HEK293 (cell line): Measurements from ENCODE around the gene SPACA5.

Experiments
- BCL11A ChIP-seq: fragments of 450-650 bp; formaldehyde crosslinking; IDR thresholded peaks from 2 replicates; pipeline ENCODE4 v1.5.1; 2016; ENCODE audit warnings: low read depth, missing biosample characterization, missing genetic modification characterization
- GLIS1 ChIP-seq: fragments of 450-650 bp; formaldehyde crosslinking; IDR thresholded peaks from 2 replicates; pipeline ENCODE4 v1.5.1; 2016; ENCODE audit warnings: missing biosample characterization, missing genetic modification characterization
- HOXC10 ChIP-seq: sonication (generic); formaldehyde crosslinking; IDR thresholded peaks from 2 replicates; pipeline ENCODE4 v1.8.1; 2023; ENCODE audit warnings: mild to moderate bottlenecking, missing genetic modification reagents
- KLF7 ChIP-seq: fragments of 450-650 bp; formaldehyde crosslinking; IDR thresholded peaks from 2 replicates; pipeline ENCODE4 v1.5.1; 2016; ENCODE audit warnings: missing biosample characterization, missing genetic modification characterization, borderline replicate concordance
- SALL2 ChIP-seq: fragments of 450-650 bp; formaldehyde crosslinking; IDR thresholded peaks from 2 replicates; pipeline ENCODE4 v1.5.0; 2017; ENCODE audit warnings: missing biosample characterization, mild to moderate bottlenecking, missing genetic modification characterization, borderline replicate concordance
- SCRT1 ChIP-seq: fragments of 450-650 bp; formaldehyde crosslinking; IDR thresholded peaks from 2 replicates; pipeline ENCODE4 v1.5.1; 2016; ENCODE audit warnings: missing biosample characterization, missing genetic modification characterization, borderline replicate concordance
- WT1 ChIP-seq: fragments of 450-650 bp; formaldehyde crosslinking; IDR thresholded peaks from 2 replicates; pipeline ENCODE4 v1.5.1; 2016; ENCODE audit warnings: missing biosample characterization, missing genetic modification characterization
- ZBTB17 ChIP-seq: fragments of 450-650 bp; formaldehyde crosslinking; IDR thresholded peaks from 2 replicates; pipeline ENCODE4 v1.5.1; 2016; ENCODE audit warnings: missing biosample characterization, missing genetic modification characterization
- ZFHX2 ChIP-seq: fragments of 450-650 bp; formaldehyde crosslinking; conservative IDR thresholded peaks from 2 replicates; pipeline ENCODE4 v1.5.1; 2016; ENCODE audit warnings: missing biosample characterization, missing genetic modification characterization
- ZFP3 ChIP-seq: fragments of 450-650 bp; formaldehyde crosslinking; IDR thresholded peaks from 2 replicates; pipeline ENCODE4 v1.5.1; 2016; ENCODE audit warnings: low read depth, missing biosample characterization, missing genetic modification characterization
- ZFP37 ChIP-seq: fragments of 450-650 bp; formaldehyde crosslinking; IDR thresholded peaks from 2 replicates; pipeline ENCODE4 v1.5.1; 2016; ENCODE audit warnings: missing biosample characterization, missing genetic modification characterization
- ZFP41 ChIP-seq: fragments of 450-650 bp; formaldehyde crosslinking; IDR thresholded peaks from 2 replicates; pipeline ENCODE4 v1.5.1; 2016; ENCODE audit warnings: missing biosample characterization, missing genetic modification characterization, borderline replicate concordance
- ZIC2 ChIP-seq: fragments of 450-650 bp; formaldehyde crosslinking; IDR thresholded peaks from 2 replicates; pipeline ENCODE4 v1.5.1; 2016; ENCODE audit warnings: missing biosample characterization, missing genetic modification characterization
- ZNF10 ChIP-seq: fragments of 450-650 bp; formaldehyde crosslinking; IDR thresholded peaks from 2 replicates; pipeline ENCODE4 v1.5.1; 2017; ENCODE audit warnings: missing biosample characterization, missing genetic modification characterization
- ZNF175 ChIP-seq: fragments of 450-650 bp; formaldehyde crosslinking; IDR thresholded peaks from 2 replicates; pipeline ENCODE4 v1.5.1; 2016; ENCODE audit warnings: missing biosample characterization, missing genetic modification characterization
- ZNF19 ChIP-seq: fragments of 450-650 bp; formaldehyde crosslinking; IDR thresholded peaks from 2 replicates; pipeline ENCODE4; 2016; ENCODE audit warnings: missing biosample characterization, missing genetic modification characterization, low read depth
- ZNF211 ChIP-seq: fragments of 450-650 bp; formaldehyde crosslinking; IDR thresholded peaks from 2 replicates; pipeline ENCODE4 v1.5.1; 2016; ENCODE audit warnings: low read depth, missing biosample characterization, missing genetic modification characterization
- ZNF335 ChIP-seq: fragments of 450-650 bp; formaldehyde crosslinking; conservative IDR thresholded peaks from 2 replicates; pipeline ENCODE4 v1.5.1; 2016; ENCODE audit warnings: missing biosample characterization, missing genetic modification characterization
- ZNF426 ChIP-seq: fragments of 450-650 bp; formaldehyde crosslinking; IDR thresholded peaks from 2 replicates; pipeline ENCODE4 v1.5.1; 2017; ENCODE audit warnings: missing biosample characterization, missing genetic modification characterization, mild to moderate bottlenecking, inconsistent platforms, moderate library complexity
- ZNF473 ChIP-seq: fragments of 450-650 bp; formaldehyde crosslinking; IDR thresholded peaks from 2 replicates; pipeline ENCODE4 v1.5.1; 2017; ENCODE audit warnings: missing biosample characterization, missing genetic modification characterization
- ZNF48 ChIP-seq: fragments of 450-650 bp; formaldehyde crosslinking; IDR thresholded peaks from 2 replicates; pipeline ENCODE4 v1.5.1; 2016; ENCODE audit warnings: missing biosample characterization, missing genetic modification characterization
- ZNF560 ChIP-seq: fragments of 450-650 bp; formaldehyde crosslinking; IDR thresholded peaks from 2 replicates; pipeline ENCODE4 v1.5.1; 2017; ENCODE audit warnings: missing biosample characterization, missing genetic modification characterization, borderline replicate concordance
- ZNF621 ChIP-seq: fragments of 450-650 bp; formaldehyde crosslinking; IDR thresholded peaks from 2 replicates; pipeline ENCODE4 v1.5.1; 2017; ENCODE audit warnings: missing biosample characterization, missing genetic modification characterization
- ZNF658 ChIP-seq: fragments of 450-650 bp; formaldehyde crosslinking; IDR thresholded peaks from 2 replicates; pipeline ENCODE4; 2016; ENCODE audit warnings: missing biosample characterization, missing genetic modification characterization
- ZNF664 ChIP-seq: fragments of 450-650 bp; formaldehyde crosslinking; IDR thresholded peaks from 2 replicates; pipeline ENCODE4 v1.5.1; 2016; ENCODE audit warnings: missing biosample characterization, missing genetic modification characterization
- ZNF707 ChIP-seq: fragments of 450-650 bp; formaldehyde crosslinking; IDR thresholded peaks from 2 replicates; pipeline ENCODE4 v1.5.1; 2016; ENCODE audit warnings: missing biosample characterization, missing genetic modification characterization
- ZNF777 ChIP-seq: fragments of 450-650 bp; formaldehyde crosslinking; IDR thresholded peaks from 2 replicates; pipeline ENCODE4 v1.5.1; 2017; ENCODE audit warnings: missing biosample characterization, missing genetic modification characterization, borderline replicate concordance
- ZNF791 ChIP-seq: fragments of 450-650 bp; formaldehyde crosslinking; IDR thresholded peaks from 2 replicates; pipeline ENCODE4 v1.5.1; 2016; ENCODE audit warnings: missing biosample characterization, missing genetic modification characterization
- ZNF843 ChIP-seq: fragments of 450-650 bp; formaldehyde crosslinking; IDR thresholded peaks from 2 replicates; pipeline ENCODE4 v1.5.1; 2016; ENCODE audit warnings: missing biosample characterization, missing genetic modification characterization
- TF ChIP-seq, protein P1 (sequence below): fragments of 450-650 bp; formaldehyde crosslinking; IDR thresholded peaks from 2 replicates; pipeline ENCODE4 v1.5.1; 2016; ENCODE audit warnings: missing biosample characterization, missing genetic modification characterization
- TF ChIP-seq, protein P2 (sequence below): fragments of 450-650 bp; formaldehyde crosslinking; IDR thresholded peaks from 2 replicates; pipeline ENCODE4 v1.5.1; 2016; ENCODE audit warnings: missing biosample characterization, missing genetic modification characterization
- TF ChIP-seq, protein P3 (sequence below): sonication (generic); formaldehyde crosslinking; IDR thresholded peaks from 2 replicates; pipeline ENCODE4 v1.8.1; 2022; ENCODE audit warnings: mild to moderate bottlenecking, moderate library complexity, missing genetic modification reagents
- TF ChIP-seq, protein P4 (sequence below): fragments of 450-650 bp; formaldehyde crosslinking; IDR thresholded peaks from 2 replicates; pipeline ENCODE4 v1.5.1; 2016; ENCODE audit warnings: missing biosample characterization, missing genetic modification characterization
- TF ChIP-seq, protein P5 (sequence below): fragments of 450-650 bp; formaldehyde crosslinking; IDR thresholded peaks from 2 replicates; pipeline ENCODE4 v1.5.1; 2016; ENCODE audit warnings: missing biosample characterization, missing genetic modification characterization

Gene SPACA5

GRCh38 chrX:48021026-48021900 lies 14.5 kb downstream of the SPACA5 start (continued):
- no peak for TF ChIP-seq ZFP3
- TF ChIP-seq, protein P1, sequence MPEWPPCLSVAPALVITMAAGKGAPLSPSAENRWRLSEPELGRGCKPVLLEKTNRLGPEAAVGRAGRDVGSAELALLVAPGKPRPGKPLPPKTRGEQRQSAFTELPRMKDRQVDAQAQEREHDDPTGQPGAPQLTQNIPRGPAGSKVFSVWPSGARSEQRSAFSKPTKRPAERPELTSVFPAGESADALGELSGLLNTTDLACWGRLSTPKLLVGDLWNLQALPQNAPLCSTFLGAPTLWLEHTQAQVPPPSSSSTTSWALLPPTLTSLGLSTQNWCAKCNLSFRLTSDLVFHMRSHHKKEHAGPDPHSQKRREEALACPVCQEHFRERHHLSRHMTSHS (tag by site-specific recombination), result no peak
- TF ChIP-seq ZNF48 (tag by site-specific recombination), result no peak
- TF ChIP-seq ZNF175, result no peak
- no peak for TF ChIP-seq ZNF426 (tag by site-specific recombination)
- peak; percentile 82 for TF ChIP-seq ZNF335
- TF ChIP-seq BCL11A (tag by site-specific recombination), result no peak
- TF ChIP-seq SCRT1, result peak; percentile 94
- TF ChIP-seq, protein P2, sequence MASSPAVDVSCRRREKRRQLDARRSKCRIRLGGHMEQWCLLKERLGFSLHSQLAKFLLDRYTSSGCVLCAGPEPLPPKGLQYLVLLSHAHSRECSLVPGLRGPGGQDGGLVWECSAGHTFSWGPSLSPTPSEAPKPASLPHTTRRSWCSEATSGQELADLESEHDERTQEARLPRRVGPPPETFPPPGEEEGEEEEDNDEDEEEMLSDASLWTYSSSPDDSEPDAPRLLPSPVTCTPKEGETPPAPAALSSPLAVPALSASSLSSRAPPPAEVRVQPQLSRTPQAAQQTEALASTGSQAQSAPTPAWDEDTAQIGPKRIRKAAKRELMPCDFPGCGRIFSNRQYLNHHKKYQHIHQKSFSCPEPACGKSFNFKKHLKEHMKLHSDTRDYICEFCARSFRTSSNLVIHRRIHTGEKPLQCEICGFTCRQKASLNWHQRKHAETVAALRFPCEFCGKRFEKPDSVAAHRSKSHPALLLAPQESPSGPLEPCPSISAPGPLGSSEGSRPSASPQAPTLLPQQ (tag by site-specific recombination), result peak; percentile 64; the same call in 1 of the 2 replicates
- no peak for TF ChIP-seq ZNF791 (tag by site-specific recombination)
- TF ChIP-seq ZNF777 (tag by site-specific recombination), result 0 out of 2 replicates have a peak, but pooled peaks have one; percentile 22
- TF ChIP-seq ZNF211, result no peak
- no peak for TF ChIP-seq SALL2 (tag by site-specific recombination)
- no peak for TF ChIP-seq ZNF707 (tag by site-specific recombination)
- TF ChIP-seq ZFP41 (tag by site-specific recombination), result no peak
- TF ChIP-seq ZIC2 (tag by site-specific recombination), result no peak
- no peak for TF ChIP-seq WT1 (tag by site-specific recombination)
- TF ChIP-seq, protein P3, sequence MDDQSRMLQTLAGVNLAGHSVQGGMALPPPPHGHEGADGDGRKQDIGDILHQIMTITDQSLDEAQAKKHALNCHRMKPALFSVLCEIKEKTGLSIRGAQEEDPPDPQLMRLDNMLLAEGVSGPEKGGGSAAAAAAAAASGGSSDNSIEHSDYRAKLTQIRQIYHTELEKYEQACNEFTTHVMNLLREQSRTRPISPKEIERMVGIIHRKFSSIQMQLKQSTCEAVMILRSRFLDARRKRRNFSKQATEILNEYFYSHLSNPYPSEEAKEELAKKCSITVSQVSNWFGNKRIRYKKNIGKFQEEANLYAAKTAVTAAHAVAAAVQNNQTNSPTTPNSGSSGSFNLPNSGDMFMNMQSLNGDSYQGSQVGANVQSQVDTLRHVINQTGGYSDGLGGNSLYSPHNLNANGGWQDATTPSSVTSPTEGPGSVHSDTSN, result no peak
- TF ChIP-seq GLIS1 (tag by site-specific recombination), result no peak
- TF ChIP-seq, protein P4, sequence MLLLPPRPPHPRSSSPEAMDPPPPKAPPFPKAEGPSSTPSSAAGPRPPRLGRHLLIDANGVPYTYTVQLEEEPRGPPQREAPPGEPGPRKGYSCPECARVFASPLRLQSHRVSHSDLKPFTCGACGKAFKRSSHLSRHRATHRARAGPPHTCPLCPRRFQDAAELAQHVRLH (tag by site-specific recombination), result peak; percentile 61; the same call in 1 of the 2 replicates
- TF ChIP-seq ZFP37 (tag by site-specific recombination), result no peak
- no peak for TF ChIP-seq ZNF843 (tag by site-specific recombination)
- peak; percentile 11; the same call in 1 of the 2 replicates for TF ChIP-seq ZNF10 (tag by site-specific recombination)
- TF ChIP-seq ZNF658 (tag by site-specific recombination), result no peak
- TF ChIP-seq ZFHX2 (tag by site-specific recombination), result no peak; the same call in 1 of the 2 replicates
- TF ChIP-seq ZNF473 (tag by site-specific recombination), result no peak
- no peak; the same call in 1 of the 2 replicates for TF ChIP-seq KLF7
- no peak for TF ChIP-seq HOXC10 (CRISPR knock-in tag)
- TF ChIP-seq ZNF560 (tag by site-specific recombination), result no peak
- TF ChIP-seq, protein P5, sequence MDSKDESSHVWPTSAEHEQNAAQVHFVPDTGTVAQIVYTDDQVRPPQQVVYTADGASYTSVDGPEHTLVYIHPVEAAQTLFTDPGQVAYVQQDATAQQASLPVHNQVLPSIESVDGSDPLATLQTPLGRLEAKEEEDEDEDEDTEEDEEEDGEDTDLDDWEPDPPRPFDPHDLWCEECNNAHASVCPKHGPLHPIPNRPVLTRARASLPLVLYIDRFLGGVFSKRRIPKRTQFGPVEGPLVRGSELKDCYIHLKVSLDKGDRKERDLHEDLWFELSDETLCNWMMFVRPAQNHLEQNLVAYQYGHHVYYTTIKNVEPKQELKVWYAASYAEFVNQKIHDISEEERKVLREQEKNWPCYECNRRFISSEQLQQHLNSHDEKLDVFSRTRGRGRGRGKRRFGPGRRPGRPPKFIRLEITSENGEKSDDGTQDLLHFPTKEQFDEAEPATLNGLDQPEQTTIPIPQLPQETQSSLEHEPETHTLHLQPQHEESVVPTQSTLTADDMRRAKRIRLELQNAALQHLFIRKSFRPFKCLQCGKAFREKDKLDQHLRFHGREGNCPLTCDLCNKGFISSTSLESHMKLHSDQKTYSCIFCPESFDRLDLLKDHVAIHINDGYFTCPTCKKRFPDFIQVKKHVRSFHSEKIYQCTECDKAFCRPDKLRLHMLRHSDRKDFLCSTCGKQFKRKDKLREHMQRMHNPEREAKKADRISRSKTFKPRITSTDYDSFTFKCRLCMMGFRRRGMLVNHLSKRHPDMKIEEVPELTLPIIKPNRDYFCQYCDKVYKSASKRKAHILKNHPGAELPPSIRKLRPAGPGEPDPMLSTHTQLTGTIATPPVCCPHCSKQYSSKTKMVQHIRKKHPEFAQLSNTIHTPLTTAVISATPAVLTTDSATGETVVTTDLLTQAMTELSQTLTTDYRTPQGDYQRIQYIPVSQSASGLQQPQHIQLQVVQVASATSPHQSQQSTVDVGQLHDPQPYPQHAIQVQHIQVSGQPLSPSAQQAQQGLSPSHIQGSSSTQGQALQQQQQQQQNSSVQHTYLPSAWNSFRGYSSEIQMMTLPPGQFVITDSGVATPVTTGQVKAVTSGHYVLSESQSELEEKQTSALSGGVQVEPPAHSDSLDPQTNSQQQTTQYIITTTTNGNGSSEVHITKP (tag by site-specific recombination), result peak; percentile 100
- no peak for TF ChIP-seq ZNF664 (tag by site-specific recombination)
- peak; percentile 83 for TF ChIP-seq ZBTB17
- TF ChIP-seq ZNF621 (tag by site-specific recombination), result no peak
- TF ChIP-seq ZNF19 (tag by site-specific recombination), result no peak
